ENCODE measurements around the gene PLXNA3.

PLXNA3 gene

GRCh38 chrX:154462396-154462795, 4.3 kb downstream of the PLXNA3 start:
- H3K36me3 ChIP-seq (ENCODE audit: insufficient read depth, low read length), result no peaks in the 10 kb centered on the region
- H3K4me3 ChIP-seq (ENCODE audit: low read depth in 1 of 2, low read length in 2 of 2), result no peak overlapping the region
- no peaks in the 10 kb centered on the region for H3K27me3 ChIP-seq (ENCODE audit: control insufficient read depth in 1 of 2, insufficient read depth in 2 of 2, low read length in 2 of 2)

DNA sequence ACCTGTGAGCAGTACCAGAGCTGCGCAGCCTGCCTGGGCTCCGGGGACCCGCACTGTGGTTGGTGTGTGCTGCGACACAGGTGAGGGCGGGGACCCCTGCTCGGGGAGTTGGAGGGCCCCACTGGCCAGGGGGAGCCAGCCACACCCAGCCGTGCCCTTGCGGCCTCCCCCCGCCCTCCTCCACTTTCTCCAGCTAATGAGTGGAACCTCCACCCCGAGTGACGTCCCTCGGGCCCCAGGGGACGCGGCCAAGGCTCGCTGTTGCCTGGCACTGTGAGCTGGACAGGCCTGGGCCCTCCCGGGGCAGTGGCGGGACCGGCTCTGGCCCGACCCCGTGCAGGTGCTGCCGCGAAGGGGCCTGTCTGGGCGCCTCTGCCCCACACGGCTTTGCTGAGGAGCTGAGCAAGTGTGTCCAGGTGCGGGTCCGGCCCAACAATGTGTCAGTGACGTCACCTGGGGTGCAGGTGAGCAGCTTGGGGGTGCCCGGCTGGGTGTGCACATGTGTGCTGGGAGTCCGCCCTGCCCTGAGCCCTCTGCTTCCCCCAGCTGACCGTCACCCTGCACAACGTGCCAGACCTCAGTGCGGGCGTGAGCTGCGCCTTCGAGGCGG, 5.6 kb downstream of the PLXNA3 start:
- peaks cover 2% of the 10 kb centered on the region for H3K36me3 ChIP-seq (ENCODE audit: insufficient read depth, low read length)
- H3K9ac ChIP-seq (ENCODE audit: low read length), result no peak overlapping the region
- no peaks in the 10 kb centered on the region for H3K27me3 ChIP-seq (ENCODE audit: control insufficient read depth in 1 of 2, insufficient read depth in 2 of 2, low read length in 2 of 2)
- H3K27ac ChIP-seq (ENCODE audit: low read depth, low read length), result no peak overlapping the region
- no peaks in the 10 kb centered on the region for H3K9me3 ChIP-seq (ENCODE audit: low read length)
- no peak overlapping the region for H3K4me3 ChIP-seq (ENCODE audit: low read depth in 1 of 2, low read length in 2 of 2)
- no peaks in the 10 kb centered on the region for H3K4me1 ChIP-seq (ENCODE audit: insufficient read depth, low read length)

More at GRCh38 chrX:154462396-154462795, 4.3 kb downstream of the PLXNA3 start:
- Histone ChIP-seq H3K4me1 (ENCODE audit: insufficient read depth, low read length) (no peaks in the 10 kb centered on the region), H3K9ac (ENCODE audit: low read length) (no peak overlapping the region), H3K27ac (ENCODE audit: low read depth, low read length) (no peak overlapping the region), H3K9me3 (ENCODE audit: low read length) (no peaks in the 10 kb centered on the region)

DNA sequence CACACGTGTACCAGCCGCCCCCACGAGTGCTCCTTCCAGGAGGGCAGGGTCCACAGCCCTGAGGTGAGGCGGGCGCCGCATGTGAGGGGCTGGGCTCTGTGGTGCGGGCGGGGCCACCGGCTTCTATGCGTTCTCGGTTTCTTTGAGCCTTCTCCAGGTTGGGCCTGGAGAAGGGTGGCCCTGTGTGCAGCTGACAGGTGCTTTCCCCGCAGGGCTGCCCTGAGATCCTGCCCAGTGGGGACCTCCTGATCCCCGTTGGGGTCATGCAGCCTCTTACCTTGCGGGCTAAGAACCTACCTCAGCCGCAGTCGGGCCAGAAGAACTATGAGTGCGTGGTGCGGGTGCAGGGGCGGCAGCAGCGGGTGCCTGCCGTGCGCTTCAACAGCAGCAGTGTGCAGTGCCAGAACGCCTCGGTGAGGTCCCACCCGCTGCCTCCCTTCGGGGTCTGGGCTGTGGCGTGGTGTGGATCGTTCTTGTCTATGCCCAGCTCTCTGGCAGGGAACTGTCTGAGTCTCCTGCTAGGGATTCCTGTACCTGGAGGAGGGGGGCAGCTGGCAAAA, 6.8 kb downstream of the PLXNA3 start:
- Histone ChIP-seq H3K9me3 (ENCODE audit: low read length) (no peaks in the 10 kb centered on the region), H3K9ac (ENCODE audit: low read length) (no peak overlapping the region), H3K36me3 (ENCODE audit: insufficient read depth, low read length) (peaks cover 8% of the 10 kb centered on the region), H3K27ac (ENCODE audit: low read depth, low read length) (no peak overlapping the region), H3K4me3 (ENCODE audit: low read depth in 1 of 2, low read length in 2 of 2) (no peak overlapping the region), H3K4me1 (ENCODE audit: insufficient read depth, low read length) (no peaks in the 10 kb centered on the region), H3K27me3 (ENCODE audit: control insufficient read depth in 1 of 2, insufficient read depth in 2 of 2, low read length in 2 of 2) (no peaks in the 10 kb centered on the region)

- H3K9ac ChIP-seq (ENCODE audit: low read length), result no peak overlapping the region
- no peak overlapping the region for H3K4me3 ChIP-seq (ENCODE audit: low read depth in 1 of 2, low read length in 2 of 2)
- H3K9me3 ChIP-seq (ENCODE audit: low read length), result no peaks in the 10 kb centered on the region
- H3K36me3 ChIP-seq (ENCODE audit: insufficient read depth, low read length), result peaks cover 8% of the 10 kb centered on the region
- H3K4me1 ChIP-seq (ENCODE audit: insufficient read depth, low read length), result no peaks in the 10 kb centered on the region
- no peaks in the 10 kb centered on the region for H3K27me3 ChIP-seq (ENCODE audit: control insufficient read depth in 1 of 2, insufficient read depth in 2 of 2, low read length in 2 of 2)
- no peak overlapping the region for H3K27ac ChIP-seq (ENCODE audit: low read depth, low read length)
Observed at GRCh38 chrX:154465601-154466000, 7.5 kb downstream of the PLXNA3 start.

- no peak overlapping the region for H3K27ac ChIP-seq (ENCODE audit: low read depth, low read length)
- H3K27me3 ChIP-seq (ENCODE audit: control insufficient read depth in 1 of 2, insufficient read depth in 2 of 2, low read length in 2 of 2), result no peaks in the 10 kb centered on the region
- no peaks in the 10 kb centered on the region for H3K9me3 ChIP-seq (ENCODE audit: low read length)
- H3K4me3 ChIP-seq (ENCODE audit: low read depth in 1 of 2, low read length in 2 of 2), result no peak overlapping the region
- peaks cover 8% of the 10 kb centered on the region for H3K36me3 ChIP-seq (ENCODE audit: insufficient read depth, low read length)
- no peaks in the 10 kb centered on the region for H3K4me1 ChIP-seq (ENCODE audit: insufficient read depth, low read length)
- no peak overlapping the region for H3K9ac ChIP-seq (ENCODE audit: low read length)
Observed at GRCh38 chrX:154466036-154466435, 8.0 kb downstream of the PLXNA3 start.

DNA sequence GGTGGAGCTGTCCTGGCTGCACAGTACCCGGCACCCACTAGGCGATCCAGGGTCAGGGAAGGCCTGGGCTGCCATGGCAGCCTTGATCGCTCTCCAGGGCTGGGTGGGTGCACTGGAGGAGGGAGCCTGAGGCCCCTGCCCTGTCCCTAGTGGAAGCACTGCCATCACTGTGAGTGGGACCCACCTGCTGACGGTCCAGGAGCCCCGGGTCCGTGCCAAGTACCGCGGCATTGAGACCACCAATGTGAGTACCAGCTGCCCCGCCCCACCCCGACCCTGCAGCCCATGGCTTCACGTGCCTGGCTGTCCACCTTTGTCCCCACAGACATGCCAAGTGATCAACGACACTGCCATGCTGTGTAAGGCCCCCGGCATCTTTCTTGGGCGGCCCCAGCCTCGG, 8.8 kb downstream of the PLXNA3 start:
- Histone ChIP-seq H3K4me1 (ENCODE audit: insufficient read depth, low read length) (no peaks in the 10 kb centered on the region), H3K9me3 (ENCODE audit: low read length) (no peaks in the 10 kb centered on the region), H3K27ac (ENCODE audit: low read depth, low read length) (no peak overlapping the region), H3K36me3 (ENCODE audit: insufficient read depth, low read length) (peaks cover 8% of the 10 kb centered on the region), H3K27me3 (ENCODE audit: control insufficient read depth in 1 of 2, insufficient read depth in 2 of 2, low read length in 2 of 2) (no peaks in the 10 kb centered on the region), H3K4me3 (ENCODE audit: low read depth in 1 of 2, low read length in 2 of 2) (no peak overlapping the region), H3K9ac (ENCODE audit: low read length) (no peak overlapping the region)

DNA sequence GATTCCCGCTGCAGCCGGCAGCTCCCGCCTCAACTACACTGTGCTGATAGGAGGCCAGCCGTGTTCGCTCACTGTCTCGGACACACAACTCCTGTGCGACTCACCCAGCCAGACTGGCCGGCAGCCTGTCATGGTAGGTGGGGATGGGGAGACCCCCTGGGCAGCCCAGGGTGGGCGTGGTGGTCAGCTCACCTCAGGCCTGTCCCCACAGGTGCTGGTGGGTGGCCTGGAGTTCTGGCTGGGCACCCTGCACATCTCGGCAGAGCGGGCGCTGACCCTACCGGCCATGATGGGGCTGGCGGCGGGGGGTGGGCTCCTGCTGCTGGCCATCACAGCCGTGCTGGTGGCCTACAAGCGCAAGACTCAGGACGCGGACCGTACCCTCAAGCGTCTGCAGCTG, 9.5 kb downstream of the PLXNA3 start:
- Histone ChIP-seq H3K27ac (ENCODE audit: low read depth, low read length) (no peak overlapping the region), H3K36me3 (ENCODE audit: insufficient read depth, low read length) (peaks cover 8% of the 10 kb centered on the region), H3K9ac (ENCODE audit: low read length) (no peak overlapping the region), H3K4me3 (ENCODE audit: low read depth in 1 of 2, low read length in 2 of 2) (no peak overlapping the region), H3K9me3 (ENCODE audit: low read length) (no peaks in the 10 kb centered on the region), H3K4me1 (ENCODE audit: insufficient read depth, low read length) (no peaks in the 10 kb centered on the region), H3K27me3 (ENCODE audit: control insufficient read depth in 1 of 2, insufficient read depth in 2 of 2, low read length in 2 of 2) (no peaks in the 10 kb centered on the region)

- H3K9ac ChIP-seq (ENCODE audit: low read length), result no peak overlapping the region
- no peaks in the 10 kb centered on the region for H3K9me3 ChIP-seq (ENCODE audit: low read length)
- H3K4me1 ChIP-seq (ENCODE audit: insufficient read depth, low read length), result no peaks in the 10 kb centered on the region
- H3K27me3 ChIP-seq (ENCODE audit: control insufficient read depth in 1 of 2, insufficient read depth in 2 of 2, low read length in 2 of 2), result no peaks in the 10 kb centered on the region
- H3K36me3 ChIP-seq (ENCODE audit: insufficient read depth, low read length), result peaks cover 8% of the 10 kb centered on the region
- H3K27ac ChIP-seq (ENCODE audit: low read depth, low read length), result no peak overlapping the region
- H3K4me3 ChIP-seq (ENCODE audit: low read depth in 1 of 2, low read length in 2 of 2), result no peak overlapping the region
Observed at GRCh38 chrX:154468217-154468616, 10.1 kb downstream of the PLXNA3 start.

GRCh38 chrX:154469114-154469513, 11.0 kb downstream of the PLXNA3 start:
- H3K27ac ChIP-seq (ENCODE audit: low read depth, low read length), result no peak overlapping the region
- no peak overlapping the region for H3K4me3 ChIP-seq (ENCODE audit: low read depth in 1 of 2, low read length in 2 of 2)
- no peaks in the 10 kb centered on the region for H3K4me1 ChIP-seq (ENCODE audit: insufficient read depth, low read length)
- H3K36me3 ChIP-seq (ENCODE audit: insufficient read depth, low read length), result peaks cover 8% of the 10 kb centered on the region
- no peak overlapping the region for H3K9ac ChIP-seq (ENCODE audit: low read length)
- no peaks in the 10 kb centered on the region for H3K27me3 ChIP-seq (ENCODE audit: control insufficient read depth in 1 of 2, insufficient read depth in 2 of 2, low read length in 2 of 2)
- H3K9me3 ChIP-seq (ENCODE audit: low read length), result no peaks in the 10 kb centered on the region

GRCh38 chrX:154469880-154470279, 11.8 kb downstream of the PLXNA3 start:
- H3K4me1 ChIP-seq (ENCODE audit: insufficient read depth, low read length), result no peaks in the 10 kb centered on the region
- H3K27me3 ChIP-seq (ENCODE audit: control insufficient read depth in 1 of 2, insufficient read depth in 2 of 2, low read length in 2 of 2), result no peaks in the 10 kb centered on the region
- H3K9ac ChIP-seq (ENCODE audit: low read length), result no peak overlapping the region
- no peak overlapping the region for H3K27ac ChIP-seq (ENCODE audit: low read depth, low read length)
- peaks cover 8% of the 10 kb centered on the region for H3K36me3 ChIP-seq (ENCODE audit: insufficient read depth, low read length)
- H3K4me3 ChIP-seq (ENCODE audit: low read depth in 1 of 2, low read length in 2 of 2), result no peak overlapping the region
- H3K9me3 ChIP-seq (ENCODE audit: low read length), result no peaks in the 10 kb centered on the region

DNA sequence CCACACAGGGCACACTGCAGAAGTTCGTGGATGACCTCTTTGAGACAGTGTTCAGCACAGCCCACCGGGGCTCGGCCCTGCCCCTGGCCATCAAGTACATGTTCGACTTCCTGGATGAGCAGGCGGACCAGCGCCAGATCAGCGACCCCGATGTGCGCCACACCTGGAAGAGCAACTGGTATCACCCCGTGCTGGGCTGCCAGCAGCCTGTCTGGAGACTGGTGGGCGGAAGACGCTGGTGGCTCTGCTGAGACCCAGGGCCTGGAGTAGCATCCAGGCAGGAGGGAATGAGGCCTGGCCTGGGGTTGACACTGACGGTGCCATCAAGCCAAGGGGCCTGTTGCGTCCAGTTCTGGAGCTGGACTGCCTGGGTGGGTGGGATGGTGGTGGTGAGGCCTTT, 12.4 kb downstream of the PLXNA3 start:
- H3K27me3 ChIP-seq (ENCODE audit: control insufficient read depth in 1 of 2, insufficient read depth in 2 of 2, low read length in 2 of 2), result no peaks in the 10 kb centered on the region
- H3K9me3 ChIP-seq (ENCODE audit: low read length), result no peaks in the 10 kb centered on the region
- H3K9ac ChIP-seq (ENCODE audit: low read length), result no peak overlapping the region
- no peak overlapping the region for H3K4me3 ChIP-seq (ENCODE audit: low read depth in 1 of 2, low read length in 2 of 2)
- no peaks in the 10 kb centered on the region for H3K4me1 ChIP-seq (ENCODE audit: insufficient read depth, low read length)
- H3K27ac ChIP-seq (ENCODE audit: low read depth, low read length), result no peak overlapping the region
- peaks cover 8% of the 10 kb centered on the region for H3K36me3 ChIP-seq (ENCODE audit: insufficient read depth, low read length)

DNA sequence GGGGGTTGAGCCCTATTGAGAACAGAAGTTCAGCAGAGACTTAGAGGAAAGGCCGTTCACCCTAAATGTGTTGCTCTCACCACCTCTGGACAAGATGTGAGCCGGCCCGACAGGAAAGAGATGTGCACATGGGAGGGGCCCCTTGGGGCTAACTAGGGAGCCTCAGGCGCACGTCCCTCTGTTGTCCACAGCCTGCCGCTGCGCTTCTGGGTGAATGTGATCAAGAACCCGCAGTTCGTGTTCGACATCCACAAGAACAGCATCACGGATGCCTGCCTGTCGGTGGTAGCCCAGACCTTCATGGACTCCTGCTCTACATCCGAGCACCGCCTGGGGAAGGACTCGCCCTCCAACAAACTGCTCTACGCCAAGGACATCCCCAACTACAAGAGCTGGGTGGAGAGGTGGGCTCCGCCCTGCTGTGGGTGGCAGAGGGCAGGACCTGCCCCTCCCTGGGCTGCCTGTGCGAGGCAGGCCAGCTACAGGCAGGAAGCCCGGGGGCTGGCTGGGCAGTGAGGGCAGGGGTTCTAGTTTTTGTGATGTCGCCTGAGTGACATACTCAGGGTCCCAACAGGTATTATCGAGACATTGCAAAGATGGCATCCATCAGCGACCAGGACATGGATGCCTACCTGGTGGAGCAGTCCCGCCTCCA, 13.0 kb downstream of the PLXNA3 start:
- Histone ChIP-seq H3K9ac (ENCODE audit: low read length) (no peak overlapping the region), H3K27ac (ENCODE audit: low read depth, low read length) (no peak overlapping the region), H3K27me3 (ENCODE audit: control insufficient read depth in 1 of 2, insufficient read depth in 2 of 2, low read length in 2 of 2) (no peaks in the 10 kb centered on the region), H3K4me1 (ENCODE audit: insufficient read depth, low read length) (no peaks in the 10 kb centered on the region), H3K9me3 (ENCODE audit: low read length) (no peaks in the 10 kb centered on the region), H3K36me3 (ENCODE audit: insufficient read depth, low read length) (peaks cover 8% of the 10 kb centered on the region), H3K4me3 (ENCODE audit: low read depth in 1 of 2, low read length in 2 of 2) (no peak overlapping the region)
